Nephron progenitor cell (in vitro differentiated cells): ENCODE data around the gene AFAP1.
A peak's percentile ranks its signal among the peaks of the same experiment; 100 is the strongest.

Experiments used
- DNase-seq: peaks from one replicate; pipeline ENCODE4 v3.0.0; 2021
- H3K27ac Mint-ChIP-seq: 2 replicates; pipeline ENCODE4 v1.8.0; 2021; ENCODE audit warnings: mild to moderate bottlenecking, moderate library complexity, mixed read lengths
- H3K27me3 Mint-ChIP-seq: 2 replicates; pipeline ENCODE4 v1.8.0; 2021; ENCODE audit warnings: mild to moderate bottlenecking, low read depth, mixed read lengths; ENCODE audit not compliant: poor library complexity
- H3K36me3 Mint-ChIP-seq: 2 replicates; pipeline ENCODE4 v1.8.0; 2021; ENCODE audit warnings: low read depth, mixed read lengths
- H3K4me1 Mint-ChIP-seq: 2 replicates; pipeline ENCODE4 v1.8.0; 2021; ENCODE audit warnings: mixed read lengths
- H3K4me3 Mint-ChIP-seq: 2 replicates; pipeline ENCODE4 v1.8.0; 2021; ENCODE audit warnings: mild to moderate bottlenecking, moderate library complexity, mixed read lengths
- H3K9me3 Mint-ChIP-seq: 2 replicates; pipeline ENCODE4 v1.8.0; 2021; ENCODE audit warnings: mild to moderate bottlenecking, moderate library complexity, mixed read lengths
- CTCF ChIP-seq: fragments of 200-600 bp; sonication (generic); IDR thresholded peaks from 2 replicates; pipeline ENCODE4 v1.5.0; 2021; ENCODE audit warnings: antibody characterized with exemption

Gene AFAP1

GRCh38 chr4:7967501-7968261 is 28.0 kb upstream of the AFAP1 start:
- peak overlapping the region; percentile 93 for H3K27ac Mint-ChIP-seq
- no peak for DNase-seq
- TF ChIP-seq CTCF, result no peak
- peaks cover 6% of the 10 kb centered on the region for H3K27me3 Mint-ChIP-seq
- H3K36me3 Mint-ChIP-seq, result no peaks in the 10 kb centered on the region
- H3K9me3 Mint-ChIP-seq, result no peaks in the 10 kb centered on the region
- peaks cover 73% of the 10 kb centered on the region for H3K4me1 Mint-ChIP-seq
- no peak overlapping the region for H3K4me3 Mint-ChIP-seq

GRCh38 chr4:7967063-7967440 is 27.4 kb upstream of the AFAP1 start:
- Mint-ChIP-seq H3K36me3 (no peaks in the 10 kb centered on the region), H3K4me3 (no peak overlapping the region), H3K27ac (peak overlapping the region; percentile 93), H3K4me1 (peaks cover 71% of the 10 kb centered on the region), H3K9me3 (no peaks in the 10 kb centered on the region), H3K27me3 (peaks cover 6% of the 10 kb centered on the region)
- TF ChIP-seq CTCF, result no peak
- no peak for DNase-seq

GRCh38 chr4:7966281-7967062 is 26.8 kb upstream of the AFAP1 start:
- peak overlapping the region; percentile 46 for H3K27ac Mint-ChIP-seq
- H3K9me3 Mint-ChIP-seq, result no peaks in the 10 kb centered on the region
- H3K36me3 Mint-ChIP-seq, result no peaks in the 10 kb centered on the region
- H3K27me3 Mint-ChIP-seq, result peaks cover 6% of the 10 kb centered on the region
- no peak overlapping the region for H3K4me3 Mint-ChIP-seq
- H3K4me1 Mint-ChIP-seq, result peaks cover 69% of the 10 kb centered on the region
- DNase-seq, result no peak
- no peak for TF ChIP-seq CTCF

GRCh38 chr4:7964890-7965662 is 25.4 kb upstream of the AFAP1 start:
- Mint-ChIP-seq H3K27me3 (peaks cover 6% of the 10 kb centered on the region), H3K4me1 (peaks cover 67% of the 10 kb centered on the region), H3K9me3 (no peaks in the 10 kb centered on the region), H3K27ac (peak overlapping the region; percentile 59), H3K36me3 (no peaks in the 10 kb centered on the region), H3K4me3 (no peak overlapping the region)
- DNase-seq, result no peak
- no peak for TF ChIP-seq CTCF

- H3K4me3 Mint-ChIP-seq, result no peak overlapping the region
- DNase-seq, result no peak
- peaks cover 6% of the 10 kb centered on the region for H3K27me3 Mint-ChIP-seq
- H3K9me3 Mint-ChIP-seq, result no peaks in the 10 kb centered on the region
- peaks cover 61% of the 10 kb centered on the region for H3K4me1 Mint-ChIP-seq
- H3K27ac Mint-ChIP-seq, result no peak overlapping the region
- no peaks in the 10 kb centered on the region for H3K36me3 Mint-ChIP-seq
- no peak for TF ChIP-seq CTCF
Observed at GRCh38 chr4:7964459-7964858, 24.8 kb upstream of the AFAP1 start.
